Osteocyte (in vitro differentiated cells): ENCODE results near the gene TMEM178B. TPM values are rescaled to one million over a fixed set of nuclear protein-coding genes. Genes with fewer than 3 reads are reported as not detected.
A peak's percentile ranks its signal among the peaks of the same experiment; 100 is the strongest.

Experiments used
- DNase-seq: peaks from one replicate; pipeline ENCODE4 v3.0.0; 2021; ENCODE audit warnings: mixed read lengths; ENCODE audit not compliant: unreplicated experiment; ENCODE audit errors: extremely low spot score
- H3K27ac Mint-ChIP-seq: one replicate; pipeline ENCODE4 v1.8.0; 2021; ENCODE audit warnings: mild to moderate bottlenecking, mixed read lengths; ENCODE audit not compliant: unreplicated experiment
- H3K27me3 Mint-ChIP-seq: one replicate; pipeline ENCODE4 v1.8.0; 2021; ENCODE audit warnings: mixed read lengths; ENCODE audit not compliant: unreplicated experiment
- H3K36me3 Mint-ChIP-seq: one replicate; pipeline ENCODE4 v1.8.0; 2021; ENCODE audit warnings: mixed read lengths; ENCODE audit not compliant: unreplicated experiment
- H3K4me1 Mint-ChIP-seq: one replicate; pipeline ENCODE4 v1.8.0; 2021; ENCODE audit warnings: mixed read lengths; ENCODE audit not compliant: unreplicated experiment
- H3K4me3 Mint-ChIP-seq: one replicate; pipeline ENCODE4 v1.8.0; 2021; ENCODE audit warnings: mild to moderate bottlenecking, moderate library complexity, mixed read lengths; ENCODE audit not compliant: unreplicated experiment
- H3K9me3 Mint-ChIP-seq: one replicate; pipeline ENCODE4 v1.8.0; 2021; ENCODE audit warnings: mixed read lengths; ENCODE audit not compliant: unreplicated experiment
- total RNA-seq: library from RNA; stranded (reverse); gene quantifications from 2 replicates; pipeline ENCODE4 v1.2.1, GENCODE V29; 2021
- TF ChIP-seq, protein P1 (sequence below): fragments of 200-600 bp; sonication (generic); IDR thresholded peaks from 2 replicates; pipeline ENCODE4 v1.5.0; 2021; ENCODE audit warnings: antibody characterized with exemption, mild to moderate bottlenecking, moderate library complexity

Gene TMEM178B
- total RNA-seq, 1 donor from 2014 or later = 0.70 TPM

DNA sequence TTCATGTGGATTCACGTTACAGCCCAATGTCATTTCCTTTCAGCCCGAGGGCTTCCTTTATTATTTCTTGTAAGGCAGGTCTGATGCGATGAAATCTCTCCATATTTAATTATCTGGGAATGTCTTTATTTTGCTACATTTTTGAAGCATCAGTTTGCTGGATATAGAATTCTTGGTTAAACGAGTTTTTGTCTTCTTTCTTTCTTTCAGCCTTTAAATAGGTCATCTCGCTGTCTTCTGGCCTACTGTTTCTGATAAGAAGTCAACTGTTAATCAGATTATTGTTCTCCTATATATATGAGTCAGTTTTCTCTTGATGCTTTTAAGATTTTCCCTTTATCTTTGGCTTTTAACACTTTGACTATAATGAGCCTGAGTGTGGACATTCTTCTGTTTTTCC, 184.7 kb downstream of the TMEM178B start:
- no peak for DNase-seq
- Mint-ChIP-seq H3K9me3 (peaks cover 16% of the 10 kb centered on the region), H3K36me3 (no peaks in the 10 kb centered on the region), H3K27me3 (no peaks in the 10 kb centered on the region), H3K27ac (no peak overlapping the region), H3K4me3 (no peak overlapping the region), H3K4me1 (no peaks in the 10 kb centered on the region)
- TF ChIP-seq, protein P1, sequence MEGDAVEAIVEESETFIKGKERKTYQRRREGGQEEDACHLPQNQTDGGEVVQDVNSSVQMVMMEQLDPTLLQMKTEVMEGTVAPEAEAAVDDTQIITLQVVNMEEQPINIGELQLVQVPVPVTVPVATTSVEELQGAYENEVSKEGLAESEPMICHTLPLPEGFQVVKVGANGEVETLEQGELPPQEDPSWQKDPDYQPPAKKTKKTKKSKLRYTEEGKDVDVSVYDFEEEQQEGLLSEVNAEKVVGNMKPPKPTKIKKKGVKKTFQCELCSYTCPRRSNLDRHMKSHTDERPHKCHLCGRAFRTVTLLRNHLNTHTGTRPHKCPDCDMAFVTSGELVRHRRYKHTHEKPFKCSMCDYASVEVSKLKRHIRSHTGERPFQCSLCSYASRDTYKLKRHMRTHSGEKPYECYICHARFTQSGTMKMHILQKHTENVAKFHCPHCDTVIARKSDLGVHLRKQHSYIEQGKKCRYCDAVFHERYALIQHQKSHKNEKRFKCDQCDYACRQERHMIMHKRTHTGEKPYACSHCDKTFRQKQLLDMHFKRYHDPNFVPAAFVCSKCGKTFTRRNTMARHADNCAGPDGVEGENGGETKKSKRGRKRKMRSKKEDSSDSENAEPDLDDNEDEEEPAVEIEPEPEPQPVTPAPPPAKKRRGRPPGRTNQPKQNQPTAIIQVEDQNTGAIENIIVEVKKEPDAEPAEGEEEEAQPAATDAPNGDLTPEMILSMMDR = no peak

DNA sequence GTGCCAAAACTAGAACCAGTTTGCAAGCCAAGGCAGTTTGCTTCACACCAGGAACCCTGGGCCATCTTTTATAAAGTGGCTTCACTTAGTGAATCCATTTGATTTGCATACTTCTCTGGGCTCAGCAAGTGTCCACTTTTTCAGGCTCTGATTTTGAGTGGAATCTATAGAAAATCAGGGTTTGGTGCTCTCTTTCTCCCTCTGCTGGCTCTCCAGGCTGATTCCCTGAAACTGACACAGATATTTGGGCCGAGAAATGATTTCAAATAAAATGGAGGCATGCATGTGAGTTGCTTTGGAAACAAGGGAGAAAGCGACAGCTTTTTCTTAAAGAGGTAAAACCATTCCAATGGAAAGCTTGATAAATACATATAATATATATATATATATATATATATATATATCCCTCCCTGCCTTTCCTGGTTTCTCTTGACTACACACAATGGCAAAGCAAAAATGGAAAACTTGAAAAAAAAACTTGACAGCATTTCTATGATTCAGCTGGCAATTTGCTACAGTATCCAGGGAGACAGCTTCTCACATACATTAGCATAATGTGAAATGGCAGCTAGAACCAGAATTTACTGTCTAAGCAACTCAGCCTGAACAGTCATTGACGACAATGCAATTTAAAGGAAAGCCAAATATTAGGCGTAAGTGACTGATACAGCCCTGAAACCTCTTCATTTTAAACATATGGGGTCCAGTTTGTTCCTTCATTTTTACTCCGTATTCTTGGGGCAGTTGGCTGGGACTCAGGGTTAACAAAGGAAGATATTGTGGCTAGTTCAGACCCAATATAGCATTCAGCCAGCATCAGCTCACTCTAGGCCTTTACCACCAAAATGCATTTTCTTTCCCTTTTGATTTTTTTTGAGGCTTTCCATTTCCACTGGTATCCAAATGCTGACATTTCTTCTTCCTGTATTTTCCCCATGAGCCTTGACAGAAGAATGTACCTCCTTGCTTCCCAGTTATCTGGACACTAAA, 188.5 kb downstream of the TMEM178B start:
- TF ChIP-seq, protein P1 = peak; percentile 26
- DNase-seq = peak; percentile 11
- peaks cover 16% of the 10 kb centered on the region for H3K9me3 Mint-ChIP-seq

DNA sequence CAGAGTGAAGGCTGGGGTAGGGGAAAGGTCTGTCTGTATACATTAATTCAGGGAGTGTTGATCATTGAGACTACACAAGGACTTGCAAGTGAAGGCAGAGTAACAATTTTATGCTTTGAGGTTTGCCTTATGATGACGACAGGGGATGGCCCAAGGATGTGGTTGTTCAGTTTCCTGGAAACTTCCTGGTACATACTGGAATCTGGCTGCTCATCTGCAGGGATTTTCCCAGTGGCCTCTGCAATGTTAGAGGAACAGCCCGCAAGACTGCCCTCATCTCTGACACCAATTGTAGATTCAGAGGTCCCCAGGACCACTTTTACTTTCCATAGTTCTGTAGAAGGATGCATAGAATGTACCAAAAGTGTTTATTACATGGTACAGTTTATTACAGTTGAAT, 189.6 kb downstream of the TMEM178B start:
- Mint-ChIP-seq H3K27ac (no peak overlapping the region), H3K4me1 (no peaks in the 10 kb centered on the region), H3K4me3 (no peak overlapping the region), H3K27me3 (peaks cover 2% of the 10 kb centered on the region), H3K36me3 (no peaks in the 10 kb centered on the region), H3K9me3 (peaks cover 14% of the 10 kb centered on the region)
- DNase-seq = no peak
- TF ChIP-seq, protein P1 = no peak

More for the DNA sequence above, 188.5 kb downstream of the TMEM178B start:
- Mint-ChIP-seq H3K4me3 (no peak overlapping the region), H3K4me1 (no peaks in the 10 kb centered on the region), H3K36me3 (no peaks in the 10 kb centered on the region), H3K27me3 (peaks cover 2% of the 10 kb centered on the region), H3K27ac (no peak overlapping the region)

DNA sequence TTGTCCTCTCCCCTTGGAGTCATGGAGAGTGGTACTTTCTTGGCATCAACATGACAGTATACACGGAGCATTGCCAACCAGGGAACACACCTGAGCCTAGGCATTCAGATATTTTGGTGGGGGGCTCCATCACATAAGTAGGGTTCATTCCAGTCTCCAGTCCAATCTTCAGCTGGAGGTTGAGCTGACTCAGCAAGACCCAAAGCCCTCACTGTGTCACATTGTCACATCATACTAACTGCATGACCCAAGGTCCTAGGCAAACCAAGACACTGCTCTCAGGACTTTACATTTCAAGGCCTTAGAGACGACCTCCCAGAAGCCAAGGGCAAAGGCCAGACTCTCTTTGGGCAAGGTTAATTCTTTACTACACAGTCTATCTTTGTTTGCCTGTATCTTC, 190.1 kb downstream of the TMEM178B start:
- Mint-ChIP-seq H3K9me3 (peaks cover 10% of the 10 kb centered on the region), H3K4me3 (no peak overlapping the region), H3K27me3 (peaks cover 2% of the 10 kb centered on the region), H3K4me1 (no peaks in the 10 kb centered on the region), H3K27ac (no peak overlapping the region), H3K36me3 (no peaks in the 10 kb centered on the region)
- TF ChIP-seq, protein P1 = no peak
- DNase-seq = no peak

DNA sequence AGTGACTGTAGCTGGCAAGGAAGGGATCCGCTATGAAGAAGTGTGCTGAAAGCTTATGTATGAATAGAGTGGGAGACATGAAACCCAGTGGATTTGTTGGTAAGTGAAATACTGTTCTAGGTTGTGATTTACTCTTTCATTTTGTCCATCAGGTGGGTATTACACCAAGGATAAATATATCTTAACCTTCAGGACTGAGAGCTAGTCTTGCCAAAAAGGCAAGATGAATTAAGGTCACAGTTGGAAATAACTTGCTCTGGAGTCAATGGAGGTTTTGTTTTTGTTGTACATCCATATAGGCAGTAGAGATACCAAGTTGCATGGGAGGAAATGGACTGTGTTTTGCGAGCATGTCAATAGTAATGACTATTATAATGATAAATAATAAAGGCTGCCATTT, 190.6 kb downstream of the TMEM178B start:
- peaks cover 7% of the 10 kb centered on the region for H3K9me3 Mint-ChIP-seq
- no peak overlapping the region for H3K4me3 Mint-ChIP-seq
- peaks cover 2% of the 10 kb centered on the region for H3K27me3 Mint-ChIP-seq
- H3K27ac Mint-ChIP-seq = no peak overlapping the region
- no peaks in the 10 kb centered on the region for H3K4me1 Mint-ChIP-seq
- no peak for DNase-seq
- TF ChIP-seq, protein P1 = no peak
- H3K36me3 Mint-ChIP-seq = no peaks in the 10 kb centered on the region
